ENCODE results near the gene HLA-DMA.

HLA-DMA gene

GRCh38 chr6:32963866-32964265, 11.0 kb upstream of the HLA-DMA start:
- Mint-ChIP-seq H3K36me3 (ENCODE audit: low read depth) (peaks cover 14% of the 10 kb centered on the region), H3K27ac (no peak overlapping the region), H3K27me3 (ENCODE audit: low read depth, poor library complexity) (no peaks in the 10 kb centered on the region), H3K4me3 (no peak overlapping the region), H3K4me1 (peaks cover 31% of the 10 kb centered on the region), H3K9me3 (peaks cover 12% of the 10 kb centered on the region)
- DNase-seq, result no peak
- TF ChIP-seq, protein P1, sequence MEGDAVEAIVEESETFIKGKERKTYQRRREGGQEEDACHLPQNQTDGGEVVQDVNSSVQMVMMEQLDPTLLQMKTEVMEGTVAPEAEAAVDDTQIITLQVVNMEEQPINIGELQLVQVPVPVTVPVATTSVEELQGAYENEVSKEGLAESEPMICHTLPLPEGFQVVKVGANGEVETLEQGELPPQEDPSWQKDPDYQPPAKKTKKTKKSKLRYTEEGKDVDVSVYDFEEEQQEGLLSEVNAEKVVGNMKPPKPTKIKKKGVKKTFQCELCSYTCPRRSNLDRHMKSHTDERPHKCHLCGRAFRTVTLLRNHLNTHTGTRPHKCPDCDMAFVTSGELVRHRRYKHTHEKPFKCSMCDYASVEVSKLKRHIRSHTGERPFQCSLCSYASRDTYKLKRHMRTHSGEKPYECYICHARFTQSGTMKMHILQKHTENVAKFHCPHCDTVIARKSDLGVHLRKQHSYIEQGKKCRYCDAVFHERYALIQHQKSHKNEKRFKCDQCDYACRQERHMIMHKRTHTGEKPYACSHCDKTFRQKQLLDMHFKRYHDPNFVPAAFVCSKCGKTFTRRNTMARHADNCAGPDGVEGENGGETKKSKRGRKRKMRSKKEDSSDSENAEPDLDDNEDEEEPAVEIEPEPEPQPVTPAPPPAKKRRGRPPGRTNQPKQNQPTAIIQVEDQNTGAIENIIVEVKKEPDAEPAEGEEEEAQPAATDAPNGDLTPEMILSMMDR (IDR thresholded peaks at IDR 0.05), result no peak

DNA sequence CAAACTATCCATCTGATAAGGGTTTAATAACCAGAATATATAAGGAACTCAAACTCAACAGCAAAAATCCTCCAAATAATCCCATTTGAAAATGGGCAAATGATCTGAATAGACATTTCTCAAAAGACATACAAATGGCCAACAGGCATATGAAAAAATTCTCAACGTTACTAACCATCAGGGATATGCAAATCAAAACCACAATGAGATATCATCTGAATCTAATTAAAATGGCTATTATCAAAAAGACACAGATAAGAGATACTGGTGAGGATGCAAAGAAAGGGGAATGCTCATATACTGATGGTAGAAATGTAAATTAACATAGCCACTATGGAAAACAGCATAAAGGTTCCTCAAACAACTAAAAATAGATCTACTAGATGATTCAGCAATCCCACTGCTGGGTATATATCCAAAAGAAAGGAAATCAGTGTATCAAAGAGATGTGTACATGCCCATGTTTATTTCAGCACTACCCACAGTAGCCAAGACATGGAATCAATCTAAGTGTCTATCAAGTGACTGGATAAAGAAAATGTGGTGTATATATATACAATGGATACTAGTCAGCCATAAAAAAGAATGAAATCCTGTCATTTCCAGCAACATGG, 9.4 kb upstream of the HLA-DMA start:
- Mint-ChIP-seq H3K36me3 (ENCODE audit: low read depth) (peaks cover 18% of the 10 kb centered on the region), H3K4me3 (no peak overlapping the region), H3K9me3 (peaks cover 12% of the 10 kb centered on the region), H3K27ac (no peak overlapping the region), H3K4me1 (peaks cover 25% of the 10 kb centered on the region), H3K27me3 (ENCODE audit: low read depth, poor library complexity) (no peaks in the 10 kb centered on the region)
- DNase-seq, result no peak
- TF ChIP-seq, protein P1 (IDR thresholded peaks at IDR 0.05), result no peak

DNA sequence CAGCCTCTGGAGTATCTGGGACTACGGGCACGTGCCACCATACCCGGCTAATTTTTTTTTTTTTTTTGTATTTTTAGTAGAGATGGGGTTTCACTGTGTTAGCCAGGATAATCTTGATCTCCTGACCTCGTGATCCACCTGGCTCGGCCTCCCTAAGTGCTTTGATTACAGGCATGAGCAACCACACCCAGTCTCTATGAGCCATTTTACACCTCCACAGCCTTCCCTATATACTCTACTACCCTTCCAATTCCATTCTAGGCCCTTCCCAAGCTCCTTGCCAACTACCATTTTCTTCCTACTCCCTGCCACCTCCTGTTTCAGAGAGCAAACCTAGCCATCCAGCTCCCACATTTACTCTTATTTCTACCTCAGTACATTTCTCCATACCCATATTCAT, 7.7 kb upstream of the HLA-DMA start:
- TF ChIP-seq, protein P1 (IDR thresholded peaks at IDR 0.05), result no peak
- no peak overlapping the region for H3K4me3 Mint-ChIP-seq
- H3K27ac Mint-ChIP-seq, result no peak overlapping the region
- no peak for DNase-seq
- H3K9me3 Mint-ChIP-seq, result peaks cover 12% of the 10 kb centered on the region
- H3K36me3 Mint-ChIP-seq (ENCODE audit: low read depth), result peaks cover 18% of the 10 kb centered on the region
- peaks cover 3% of the 10 kb centered on the region for H3K27me3 Mint-ChIP-seq (ENCODE audit: low read depth, poor library complexity)
- peaks cover 12% of the 10 kb centered on the region for H3K4me1 Mint-ChIP-seq

DNA sequence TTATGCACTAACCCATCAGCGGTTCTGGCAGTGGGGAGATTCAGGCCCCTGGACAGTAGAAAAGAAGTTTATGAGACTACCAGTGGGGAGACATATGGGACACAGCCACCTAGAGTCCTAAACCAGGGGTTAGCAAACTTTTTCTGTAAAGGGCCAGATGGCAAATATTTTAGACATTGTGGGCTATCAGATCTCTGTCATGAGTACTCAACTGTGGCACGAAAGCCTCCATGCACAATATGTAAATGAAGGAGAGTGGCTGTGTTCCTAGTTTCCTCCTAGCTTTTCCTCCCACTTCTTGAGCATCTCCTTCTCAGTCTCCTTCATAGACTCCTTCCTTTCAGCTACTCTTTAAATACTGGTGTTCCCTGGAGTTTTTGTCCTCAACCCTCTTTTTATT, 3.3 kb upstream of the HLA-DMA start:
- Mint-ChIP-seq H3K4me3 (no peak overlapping the region), H3K9me3 (peaks cover 1% of the 10 kb centered on the region), H3K27ac (no peak overlapping the region), H3K27me3 (ENCODE audit: low read depth, poor library complexity) (peaks cover 11% of the 10 kb centered on the region), H3K36me3 (ENCODE audit: low read depth) (peaks cover 10% of the 10 kb centered on the region), H3K4me1 (peaks cover 37% of the 10 kb centered on the region)
- no peak for DNase-seq
- TF ChIP-seq, protein P1 (IDR thresholded peaks at IDR 0.05), result no peak

GRCh38 chr6:32954986-32955802, 2.3 kb upstream of the HLA-DMA start:
- Mint-ChIP-seq H3K9me3 (no peaks in the 10 kb centered on the region), H3K36me3 (ENCODE audit: low read depth) (peaks cover 5% of the 10 kb centered on the region), H3K27me3 (ENCODE audit: low read depth, poor library complexity) (peaks cover 11% of the 10 kb centered on the region), H3K4me1 (peaks cover 40% of the 10 kb centered on the region), H3K27ac (no peak overlapping the region), H3K4me3 (no peak overlapping the region)
- TF ChIP-seq, protein P1 (IDR thresholded peaks at IDR 0.05), result peak; percentile 29
- DNase-seq, result no peak
